Cardiac muscle cell (in vitro differentiated cells and primary cell): ENCODE data around the gene ADAMTSL1. TPM values are rescaled to one million over a fixed set of nuclear protein-coding genes. Genes with fewer than 3 reads are reported as not detected.

ENCODE experiments used
- DNase-seq, 2 donors: peaks; one replicate each; pipeline versions ENCODE4 v3.0.0 to v3.0.0-alpha.2; 2010 to 2017; ENCODE audit warnings: low read depth in 1 of 2, low spot score in 1 of 2
- H3K27ac ChIP-seq: fragments of 200-600 bp; sonication (generic); 2 replicates; pipeline ENCODE4 v1.5.1; 2016
- H3K27me3 ChIP-seq: fragments of 200-600 bp; sonication (generic); 2 replicates; pipeline ENCODE4 v1.6.0; 2016; ENCODE audit warnings: control low read depth
- H3K36me3 ChIP-seq: fragments of 200-600 bp; sonication (generic); 2 replicates; pipeline ENCODE4 v1.5.1; 2016; ENCODE audit warnings: control low read depth
- H3K4me1 ChIP-seq: fragments of 200-600 bp; sonication (generic); 2 replicates; pipeline ENCODE4 v1.8.1; 2017; ENCODE audit warnings: low read depth, mild to moderate bottlenecking, mixed run types
- H3K4me3 ChIP-seq: fragments of 200-600 bp; sonication (generic); 2 replicates; pipeline ENCODE4 v1.5.1; 2016; ENCODE audit warnings: mild to moderate bottlenecking
- H3K9me3 ChIP-seq: fragments of 200-600 bp; sonication (generic); 2 replicates; pipeline ENCODE4 v1.5.1; 2017; ENCODE audit warnings: low read depth, mild to moderate bottlenecking, control low read depth
- polyA plus RNA-seq: library from polyadenylated mRNA; unstranded; fragments of >200 nt; fragmentation: Nextera tagmentation; extraction: Ambion mirVana; gene quantifications from 2 replicates; pipeline ENCODE4 v1.2.1, GENCODE V29; 2016
- total RNA-seq: library from RNA; depleted of rRNA; stranded (reverse); fragments of >200 nt; gene quantifications from 2 replicates; pipeline ENCODE4 v1.2.3, GENCODE V29; 2016
- TF ChIP-seq, protein P1 (sequence below): IDR thresholded peaks from 2 replicates; pipeline ENCODE4 v1.5.1; 2012; ENCODE audit warnings: low read depth, mild to moderate bottlenecking, low read length

ADAMTSL1 gene
- total and polyA plus RNA-seq, 2 experiments from 2014 or later, result 12.6 to 63.0 TPM

DNA sequence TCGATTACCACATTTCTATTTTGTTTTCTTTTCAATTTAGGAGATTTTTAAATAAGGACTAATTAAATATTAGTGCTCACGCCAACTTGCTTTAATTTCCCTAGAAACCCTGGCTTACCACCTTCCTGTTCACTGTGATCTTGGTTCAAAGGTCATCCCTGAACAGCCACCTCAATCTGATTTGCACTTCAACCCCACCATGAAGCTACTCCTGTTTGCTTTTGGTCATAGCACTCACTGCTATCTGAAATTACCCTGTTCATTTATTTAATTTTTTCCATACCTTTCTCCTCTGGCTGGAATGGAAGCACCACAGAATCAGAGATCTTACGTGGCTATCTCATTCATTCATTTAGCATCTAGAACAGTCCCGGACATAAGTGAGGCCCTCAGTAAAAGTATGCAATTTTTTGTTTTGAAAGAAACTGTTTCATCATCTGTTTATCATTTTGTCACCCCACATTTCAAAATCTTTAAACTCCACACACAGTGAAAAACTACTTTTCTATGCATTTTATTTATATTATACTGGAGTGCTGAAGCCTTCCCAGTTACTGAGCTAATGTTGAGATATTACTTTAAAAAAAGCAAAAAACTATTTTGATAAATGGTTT is 17.2 kb upstream of the ADAMTSL1 start:
- H3K9me3 ChIP-seq, result no peaks in the 10 kb centered on the region
- H3K27me3 ChIP-seq, result no peaks in the 10 kb centered on the region
- TF ChIP-seq, protein P1, sequence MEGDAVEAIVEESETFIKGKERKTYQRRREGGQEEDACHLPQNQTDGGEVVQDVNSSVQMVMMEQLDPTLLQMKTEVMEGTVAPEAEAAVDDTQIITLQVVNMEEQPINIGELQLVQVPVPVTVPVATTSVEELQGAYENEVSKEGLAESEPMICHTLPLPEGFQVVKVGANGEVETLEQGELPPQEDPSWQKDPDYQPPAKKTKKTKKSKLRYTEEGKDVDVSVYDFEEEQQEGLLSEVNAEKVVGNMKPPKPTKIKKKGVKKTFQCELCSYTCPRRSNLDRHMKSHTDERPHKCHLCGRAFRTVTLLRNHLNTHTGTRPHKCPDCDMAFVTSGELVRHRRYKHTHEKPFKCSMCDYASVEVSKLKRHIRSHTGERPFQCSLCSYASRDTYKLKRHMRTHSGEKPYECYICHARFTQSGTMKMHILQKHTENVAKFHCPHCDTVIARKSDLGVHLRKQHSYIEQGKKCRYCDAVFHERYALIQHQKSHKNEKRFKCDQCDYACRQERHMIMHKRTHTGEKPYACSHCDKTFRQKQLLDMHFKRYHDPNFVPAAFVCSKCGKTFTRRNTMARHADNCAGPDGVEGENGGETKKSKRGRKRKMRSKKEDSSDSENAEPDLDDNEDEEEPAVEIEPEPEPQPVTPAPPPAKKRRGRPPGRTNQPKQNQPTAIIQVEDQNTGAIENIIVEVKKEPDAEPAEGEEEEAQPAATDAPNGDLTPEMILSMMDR, result no peak
- no peak overlapping the region for H3K27ac ChIP-seq
- no peaks in the 10 kb centered on the region for H3K36me3 ChIP-seq
- H3K4me1 ChIP-seq, result no peaks in the 10 kb centered on the region
- DNase-seq, result no peak
- no peak overlapping the region for H3K4me3 ChIP-seq

DNA sequence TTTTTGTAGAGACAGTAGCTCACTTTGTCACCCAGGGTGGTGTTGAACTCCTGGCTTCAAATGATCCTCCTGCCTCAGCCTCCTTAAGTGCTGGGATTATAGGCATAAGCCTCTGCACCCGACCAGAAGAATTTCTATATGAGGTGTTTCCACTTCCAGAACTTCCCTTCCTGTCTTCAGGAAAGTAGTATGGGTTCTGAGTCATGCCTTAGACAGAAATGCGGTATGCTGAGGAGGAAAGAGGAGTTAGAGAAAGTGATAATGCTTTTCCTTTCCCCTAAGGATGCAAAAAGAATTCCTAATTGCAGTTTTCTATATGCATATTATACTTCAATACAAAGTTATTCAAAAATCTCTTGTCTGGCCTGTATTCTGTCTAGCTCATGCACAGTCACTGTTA is 16.4 kb upstream of the ADAMTSL1 start:
- no peaks in the 10 kb centered on the region for H3K9me3 ChIP-seq
- no peak overlapping the region for H3K4me3 ChIP-seq
- peak in 1 of 2 donors; percentile 31 for DNase-seq
- H3K27me3 ChIP-seq, result no peaks in the 10 kb centered on the region
- H3K36me3 ChIP-seq, result no peaks in the 10 kb centered on the region
- no peaks in the 10 kb centered on the region for H3K4me1 ChIP-seq
- no peak overlapping the region for H3K27ac ChIP-seq
- TF ChIP-seq, protein P1, result no peak

DNA sequence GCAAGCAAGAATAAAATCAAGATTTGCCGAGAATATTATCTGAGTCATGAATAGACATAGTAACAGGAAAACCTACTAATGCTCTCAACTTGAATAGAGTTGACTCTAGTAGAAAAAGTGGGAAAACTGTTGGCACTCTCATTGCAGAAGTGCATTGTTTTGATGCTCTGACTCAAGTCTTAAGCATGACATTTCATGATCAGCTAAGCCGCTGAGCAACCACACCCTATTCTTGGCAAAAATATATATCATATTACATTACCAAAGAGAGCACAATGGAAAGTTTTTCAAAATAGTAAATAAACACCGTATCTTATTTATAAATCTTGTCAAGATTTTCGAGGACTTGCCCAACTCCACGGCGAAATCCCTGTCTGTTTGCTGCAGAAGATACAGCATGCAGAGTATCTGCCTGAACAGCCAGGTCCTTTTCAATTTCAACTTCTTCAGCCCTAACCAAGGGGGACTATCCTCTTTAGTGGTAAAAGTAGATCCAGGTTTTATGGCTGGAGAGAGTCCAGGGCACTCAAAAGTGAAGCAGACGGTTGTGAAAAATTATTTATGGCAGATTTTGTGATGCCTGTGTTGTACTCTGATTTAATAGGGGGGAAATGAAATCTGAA is 13.9 kb upstream of the ADAMTSL1 start:
- H3K4me3 ChIP-seq, result no peak overlapping the region
- H3K27ac ChIP-seq, result no peak overlapping the region
- DNase-seq, result peak in 1 of 2 donors; percentile 83
- TF ChIP-seq, protein P1, result no peak
- no peaks in the 10 kb centered on the region for H3K27me3 ChIP-seq
- no peaks in the 10 kb centered on the region for H3K9me3 ChIP-seq
- H3K4me1 ChIP-seq, result no peaks in the 10 kb centered on the region
- no peaks in the 10 kb centered on the region for H3K36me3 ChIP-seq

DNA sequence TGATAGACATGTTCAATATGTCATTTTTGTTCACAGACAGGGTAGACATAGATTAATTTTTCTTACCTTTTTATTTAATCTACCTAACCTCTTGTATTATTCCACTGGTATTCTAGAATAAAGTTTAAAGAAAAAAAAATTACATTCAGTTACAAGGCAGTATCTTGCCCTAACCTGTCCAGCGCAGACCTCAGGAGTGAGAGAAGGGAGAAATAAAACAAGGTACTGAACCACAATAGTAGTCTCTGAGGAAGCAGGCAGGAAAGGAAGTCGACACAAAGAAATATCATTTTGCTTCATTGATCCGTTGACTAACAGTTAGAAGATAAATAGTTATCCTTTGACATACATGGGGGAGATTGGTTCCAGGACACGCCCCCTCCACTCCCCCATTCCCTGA is 12.5 kb upstream of the ADAMTSL1 start:
- Histone ChIP-seq H3K27me3 (no peaks in the 10 kb centered on the region), H3K9me3 (no peaks in the 10 kb centered on the region), H3K36me3 (no peaks in the 10 kb centered on the region), H3K27ac (no peak overlapping the region), H3K4me3 (no peak overlapping the region), H3K4me1 (no peaks in the 10 kb centered on the region)
- no peak for DNase-seq
- TF ChIP-seq, protein P1, result no peak

DNA sequence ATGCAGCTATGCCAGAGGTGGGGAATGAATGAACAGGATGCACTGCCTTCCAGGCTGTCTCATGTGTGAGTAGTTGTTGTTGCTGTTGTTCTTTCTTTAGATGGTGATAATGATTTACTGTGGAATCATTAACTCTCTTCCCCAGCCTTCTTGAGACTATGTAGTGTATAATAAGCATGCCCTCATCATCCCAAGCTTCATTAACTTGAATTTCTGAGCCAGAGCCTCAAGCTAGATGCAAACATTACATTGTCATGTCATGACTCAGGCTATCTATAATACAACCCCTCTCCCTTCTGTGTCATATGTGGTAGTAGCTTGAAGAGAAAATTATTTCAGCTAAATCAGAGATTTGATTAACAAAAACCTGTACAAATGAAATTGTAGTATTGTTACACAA is 10.0 kb upstream of the ADAMTSL1 start:
- Histone ChIP-seq H3K27me3 (no peaks in the 10 kb centered on the region), H3K36me3 (no peaks in the 10 kb centered on the region), H3K4me3 (no peak overlapping the region), H3K4me1 (no peaks in the 10 kb centered on the region), H3K9me3 (no peaks in the 10 kb centered on the region), H3K27ac (no peak overlapping the region)
- DNase-seq, result no peak
- TF ChIP-seq, protein P1, result no peak
